Astrocyte (in vitro differentiated cells and primary cell): ENCODE data around the gene SYCP1. TPM values are rescaled to one million over a fixed set of nuclear protein-coding genes. Genes with fewer than 3 reads are reported as not detected.

Experiments
- DNase-seq: peaks from one replicate; pipeline ENCODE4 v3.0.0-alpha.2; 2010; ENCODE audit warnings: low read depth
- FAIRE-seq: peaks from 2 replicates; lab custom pipeline; 2011; peaks lifted over from hg19 to GRCh38; lab: Jason Lieb, UNC
- H2AFZ ChIP-seq: 2 replicates; pipeline ENCODE4 v1.6.0; 2012; ENCODE audit warnings: low read depth, low read length, inconsistent platforms
- H3K27ac ChIP-seq: 2 replicates; pipeline ENCODE4 v1.5.1; 2011; ENCODE audit warnings: low read depth, low read length, inconsistent platforms
- H3K27me3 ChIP-seq: 2 replicates; pipeline ENCODE4 v1.6.0; 2011; ENCODE audit warnings: low read length, inconsistent platforms; ENCODE audit not compliant: insufficient read depth
- H3K36me3 ChIP-seq: 2 replicates; pipeline ENCODE4 v1.5.1; 2011; ENCODE audit warnings: low read length, inconsistent platforms; ENCODE audit not compliant: insufficient read depth
- H3K4me1 ChIP-seq: 2 replicates; pipeline ENCODE4 v1.5.1; 2011; ENCODE audit warnings: low read length, inconsistent platforms; ENCODE audit not compliant: insufficient read depth
- H3K4me2 ChIP-seq: 2 replicates; pipeline ENCODE4 v1.6.0; 2012; ENCODE audit warnings: low read length, inconsistent platforms
- H3K4me3 ChIP-seq: 2 replicates; pipeline ENCODE4 v1.5.1; 2011; ENCODE audit warnings: low read depth, mild to moderate bottlenecking, low read length, inconsistent platforms; ENCODE audit not compliant: insufficient read depth
- H3K79me2 ChIP-seq: 2 replicates; pipeline ENCODE4 v1.6.0; 2012; ENCODE audit warnings: mild to moderate bottlenecking, low read length, inconsistent platforms; ENCODE audit not compliant: insufficient read depth
- H3K9ac ChIP-seq: 2 replicates; pipeline ENCODE4 v1.6.0; 2012; ENCODE audit warnings: mild to moderate bottlenecking, low read length, inconsistent platforms
- H3K9me3 ChIP-seq: 2 replicates; pipeline ENCODE4 v1.5.1; 2012; ENCODE audit warnings: low read depth, mild to moderate bottlenecking, low read length, inconsistent platforms; ENCODE audit not compliant: insufficient read depth
- H4K20me1 ChIP-seq: 2 replicates; pipeline ENCODE4 v1.6.0; 2012; ENCODE audit warnings: low read length, inconsistent platforms; ENCODE audit not compliant: insufficient read depth
- H3K27ac Mint-ChIP-seq: one replicate; pipeline ENCODE4 v1.8.0; 2021; ENCODE audit warnings: mild to moderate bottlenecking, mixed read lengths; ENCODE audit not compliant: unreplicated experiment
- H3K27me3 Mint-ChIP-seq: one replicate; pipeline ENCODE4 v1.8.0; 2021; ENCODE audit warnings: low read depth, mixed read lengths; ENCODE audit not compliant: unreplicated experiment
- H3K36me3 Mint-ChIP-seq: one replicate; pipeline ENCODE4 v1.8.0; 2021; ENCODE audit warnings: low read depth, mixed read lengths; ENCODE audit not compliant: unreplicated experiment
- H3K4me1 Mint-ChIP-seq: one replicate; pipeline ENCODE4 v1.8.0; 2021; ENCODE audit warnings: low read depth, mixed read lengths; ENCODE audit not compliant: unreplicated experiment
- H3K4me3 Mint-ChIP-seq: one replicate; pipeline ENCODE4 v1.8.0; 2021; ENCODE audit warnings: mild to moderate bottlenecking, moderate library complexity, mixed read lengths; ENCODE audit not compliant: unreplicated experiment
- H3K9me3 Mint-ChIP-seq: one replicate; pipeline ENCODE4 v1.8.0; 2021; ENCODE audit warnings: mild to moderate bottlenecking, mixed read lengths; ENCODE audit not compliant: unreplicated experiment
- EZH2 ChIP-seq: IDR thresholded peaks from 2 replicates; pipeline ENCODE4 v1.6.1; 2012; ENCODE audit warnings: mild to moderate bottlenecking, low read length, inconsistent platforms; ENCODE audit not compliant: insufficient read depth
- total RNA-seq: library from RNA; stranded (reverse); gene quantifications from 2 replicates; pipeline ENCODE4 v1.2.1, GENCODE V29; 2021
- TF ChIP-seq, protein P1 (sequence below): IDR thresholded peaks from 2 replicates; pipeline ENCODE4 v1.5.1; 2011; ENCODE audit warnings: low read depth, mild to moderate bottlenecking, inconsistent platforms, low read length, moderate library complexity; ENCODE audit not compliant: insufficient read depth

The SYCP1 gene
- total RNA-seq, 1 donor from 2014 or later: not detected

DNA sequence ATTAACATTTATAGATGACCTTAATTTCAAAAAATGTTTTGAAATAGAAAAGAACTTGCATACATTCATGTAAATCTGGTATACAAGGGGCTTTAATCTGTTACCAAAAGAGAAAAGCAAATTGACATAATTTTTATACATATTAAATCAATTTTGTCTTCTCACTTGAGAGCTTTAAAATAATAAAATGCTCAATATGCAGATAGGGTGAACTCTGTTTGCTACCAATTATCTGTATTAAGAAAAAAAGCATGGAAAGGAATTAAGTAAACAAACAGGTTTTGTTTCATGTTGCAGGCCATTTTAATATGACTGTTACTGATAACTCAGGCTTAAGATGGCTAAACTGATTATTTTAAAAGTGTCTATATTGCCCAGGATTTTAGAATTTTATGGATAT, 168.9 kb downstream of the SYCP1 start:
- DNase-seq (no peak), FAIRE-seq (no peak)
- Mint-ChIP-seq H3K27ac (no peak overlapping the region), H3K27me3 (peaks cover 4% of the 10 kb centered on the region), H3K4me1 (no peaks in the 10 kb centered on the region), H3K4me3 (no peak overlapping the region), H3K36me3 (no peaks in the 10 kb centered on the region), H3K9me3 (peaks cover 4% of the 10 kb centered on the region)
- no peak overlapping the region for H3K27ac ChIP-seq
- no peaks in the 10 kb centered on the region for H3K4me1 ChIP-seq
- no peak overlapping the region for H3K4me3 ChIP-seq
- no peak overlapping the region for H3K4me2 ChIP-seq
- H3K27me3 ChIP-seq: peaks cover 2% of the 10 kb centered on the region
- no peak overlapping the region for H2AFZ ChIP-seq
- H4K20me1 ChIP-seq: no peaks in the 10 kb centered on the region
- no peaks in the 10 kb centered on the region for H3K36me3 ChIP-seq
- H3K9me3 ChIP-seq: no peaks in the 10 kb centered on the region
- H3K9ac ChIP-seq: no peak overlapping the region
- no peak for TF ChIP-seq EZH2
- TF ChIP-seq, protein P1, sequence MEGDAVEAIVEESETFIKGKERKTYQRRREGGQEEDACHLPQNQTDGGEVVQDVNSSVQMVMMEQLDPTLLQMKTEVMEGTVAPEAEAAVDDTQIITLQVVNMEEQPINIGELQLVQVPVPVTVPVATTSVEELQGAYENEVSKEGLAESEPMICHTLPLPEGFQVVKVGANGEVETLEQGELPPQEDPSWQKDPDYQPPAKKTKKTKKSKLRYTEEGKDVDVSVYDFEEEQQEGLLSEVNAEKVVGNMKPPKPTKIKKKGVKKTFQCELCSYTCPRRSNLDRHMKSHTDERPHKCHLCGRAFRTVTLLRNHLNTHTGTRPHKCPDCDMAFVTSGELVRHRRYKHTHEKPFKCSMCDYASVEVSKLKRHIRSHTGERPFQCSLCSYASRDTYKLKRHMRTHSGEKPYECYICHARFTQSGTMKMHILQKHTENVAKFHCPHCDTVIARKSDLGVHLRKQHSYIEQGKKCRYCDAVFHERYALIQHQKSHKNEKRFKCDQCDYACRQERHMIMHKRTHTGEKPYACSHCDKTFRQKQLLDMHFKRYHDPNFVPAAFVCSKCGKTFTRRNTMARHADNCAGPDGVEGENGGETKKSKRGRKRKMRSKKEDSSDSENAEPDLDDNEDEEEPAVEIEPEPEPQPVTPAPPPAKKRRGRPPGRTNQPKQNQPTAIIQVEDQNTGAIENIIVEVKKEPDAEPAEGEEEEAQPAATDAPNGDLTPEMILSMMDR: no peak
- no peaks in the 10 kb centered on the region for H3K79me2 ChIP-seq

DNA sequence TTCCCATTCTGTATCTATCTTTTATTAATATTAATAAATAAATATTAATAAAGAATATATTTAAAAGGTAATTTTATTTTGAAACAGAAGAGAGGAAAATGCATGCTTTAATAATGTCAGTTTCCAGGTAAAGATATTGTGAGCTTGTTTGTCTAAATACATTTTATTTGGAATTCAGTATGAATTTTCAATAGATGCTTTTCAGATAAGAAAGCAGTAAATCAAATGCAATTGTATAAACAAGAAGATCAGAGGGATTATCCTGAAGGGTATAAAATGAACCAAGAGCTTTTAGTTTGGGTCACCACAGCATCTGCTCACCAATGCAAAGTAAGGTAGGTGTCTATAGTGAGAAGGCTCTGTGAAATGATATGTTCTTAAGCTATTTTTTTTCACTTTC, 174.9 kb downstream of the SYCP1 start, which contains the start of gene TSHB:
Gene TSHB, plus strand, starts transcription at position 301 of the 400 bp plus-strand sequence. CDS start 3,537 bp downstream, outside the sequence.
- Mint-ChIP-seq H3K27ac (no peak within 1 kb of the TSS), H3K4me1 (no peaks in the 10 kb centered on the region), H3K9me3 (no peaks in the 10 kb centered on the region), H3K36me3 (no peaks in the 10 kb centered on the region), H3K27me3 (no peaks in the 10 kb centered on the region), H3K4me3 (no peak within 1 kb of the TSS)
- no peak for DNase-seq
- FAIRE-seq: no peak
- Histone ChIP-seq H4K20me1 (no peaks in the 10 kb centered on the region), H3K27me3 (peaks cover 7% of the 10 kb centered on the region), H3K9me3 (no peaks in the 10 kb centered on the region), H3K4me2 (no peak within 1 kb of the TSS), H3K36me3 (no peaks in the 10 kb centered on the region), H3K4me3 (no peak within 1 kb of the TSS), H3K27ac (no peak within 1 kb of the TSS), H2AFZ (no peak within 1 kb of the TSS), H3K79me2 (no peaks in the 10 kb centered on the region), H3K4me1 (no peaks in the 10 kb centered on the region), H3K9ac (no peak within 1 kb of the TSS)
- TF ChIP-seq, protein P1: no peak
- no peak for TF ChIP-seq EZH2

DNA sequence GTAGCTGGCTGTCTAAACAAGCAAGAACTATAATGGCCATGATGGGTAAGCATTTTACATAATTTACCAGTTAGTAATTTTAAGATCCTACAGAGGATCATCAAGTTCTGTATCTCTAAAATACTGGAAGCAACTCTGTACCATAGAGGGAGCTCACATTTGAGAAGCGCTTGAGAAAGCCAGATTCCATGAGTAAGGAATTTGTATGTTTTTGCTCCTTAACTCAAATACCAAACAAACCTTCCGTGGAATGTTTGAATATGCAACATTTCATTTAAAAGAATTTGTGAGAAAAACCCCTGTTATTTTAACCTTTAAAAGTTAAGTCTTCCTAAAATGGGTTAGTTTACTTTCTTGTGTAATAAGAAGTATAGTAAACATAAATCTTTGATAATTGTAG, 176.9 kb downstream of the SYCP1 start:
- no peaks in the 10 kb centered on the region for H3K27me3 Mint-ChIP-seq
- H3K9me3 Mint-ChIP-seq: no peaks in the 10 kb centered on the region
- H4K20me1 ChIP-seq: no peaks in the 10 kb centered on the region
- no peaks in the 10 kb centered on the region for H3K9me3 ChIP-seq
- TF ChIP-seq, protein P1: no peak
- TF ChIP-seq EZH2: no peak
- DNase-seq: no peak
- no peak overlapping the region for H3K9ac ChIP-seq
- H3K27me3 ChIP-seq: peaks cover 7% of the 10 kb centered on the region
- H3K36me3 ChIP-seq: no peaks in the 10 kb centered on the region
- no peak overlapping the region for H3K4me3 Mint-ChIP-seq
- no peaks in the 10 kb centered on the region for H3K4me1 Mint-ChIP-seq
- H2AFZ ChIP-seq: no peak overlapping the region
- H3K79me2 ChIP-seq: no peaks in the 10 kb centered on the region
- H3K27ac Mint-ChIP-seq: no peak overlapping the region
- no peaks in the 10 kb centered on the region for H3K4me1 ChIP-seq
- no peak overlapping the region for H3K4me3 ChIP-seq
- FAIRE-seq: no peak
- H3K36me3 Mint-ChIP-seq: no peaks in the 10 kb centered on the region
- no peak overlapping the region for H3K27ac ChIP-seq
- H3K4me2 ChIP-seq: no peak overlapping the region
